GM20000 (cell line): Measurements from ENCODE around the gene DNAJC8.

ENCODE experiments used
- DNase-seq: peaks from one replicate; pipeline ENCODE4 v3.0.0; 2012; ENCODE audit warnings: low spot score
- CTCF ChIP-seq: IDR thresholded peaks from 2 replicates; pipeline ENCODE4 v1.5.1; 2012; ENCODE audit warnings: mild to moderate bottlenecking, control low read depth; ENCODE audit errors: extremely low read depth, missing control alignments

The DNAJC8 gene

GRCh38 chr1:28233264-28233606 is 406 bp upstream of the DNAJC8 start:
- no peak for TF ChIP-seq CTCF
- no peak for DNase-seq

- DNase-seq = no peak
These were observed 2.8 kb downstream of the DNAJC8 start for GRCh38 chr1:28229996-28230395.

GRCh38 chr1:28229089-28229488 is 3.7 kb downstream of the DNAJC8 start:
- DNase-seq = no peak
- no peak for TF ChIP-seq CTCF

More at GRCh38 chr1:28229996-28230395, 2.8 kb downstream of the DNAJC8 start:
- TF ChIP-seq CTCF = no peak

- DNase-seq = no peak
These were observed 19.5 kb downstream of the DNAJC8 start for GRCh38 chr1:28213315-28213714.

GRCh38 chr1:28209700-28210099 is 23.1 kb downstream of the DNAJC8 start:
- DNase-seq = no peak
- no peak for TF ChIP-seq CTCF

More at GRCh38 chr1:28213315-28213714, 19.5 kb downstream of the DNAJC8 start:
- TF ChIP-seq CTCF = no peak

GRCh38 chr1:28208818-28209441 is 23.9 kb downstream of the DNAJC8 start:
- peak; percentile 41 for TF ChIP-seq CTCF
- DNase-seq = peak; percentile 55

GRCh38 chr1:28205243-28205642 is 27.6 kb downstream of the DNAJC8 start:
- no peak for DNase-seq
- no peak for TF ChIP-seq CTCF
